HL-60 (cell line): Measurements from ENCODE around the gene XRRA1.

Source experiments
- GABPA ChIP-seq: IDR thresholded peaks from 2 replicates; pipeline ENCODE4 v1.6.1; 2012; ENCODE audit warnings: low read depth
- POLR2AphosphoS5 ChIP-seq: IDR thresholded peaks from 2 replicates; pipeline ENCODE4 v1.6.1; 2012; ENCODE audit warnings: low read depth
- SPI1 ChIP-seq: IDR thresholded peaks from 2 replicates; pipeline ENCODE4 v1.6.1; 2012; ENCODE audit warnings: low read depth, mild to moderate bottlenecking, borderline replicate concordance
- TF ChIP-seq, protein P1 (sequence below): IDR thresholded peaks from one replicate; pipeline ENCODE4 v1.5.1; 2011; ENCODE audit warnings: low read length, control low read depth, inconsistent platforms; ENCODE audit not compliant: insufficient read depth
- TF ChIP-seq, protein P2 (sequence below): IDR thresholded peaks from 2 replicates; pipeline ENCODE4 v1.6.1; 2012; ENCODE audit warnings: low read depth; ENCODE audit not compliant: insufficient replicate concordance

DNA sequence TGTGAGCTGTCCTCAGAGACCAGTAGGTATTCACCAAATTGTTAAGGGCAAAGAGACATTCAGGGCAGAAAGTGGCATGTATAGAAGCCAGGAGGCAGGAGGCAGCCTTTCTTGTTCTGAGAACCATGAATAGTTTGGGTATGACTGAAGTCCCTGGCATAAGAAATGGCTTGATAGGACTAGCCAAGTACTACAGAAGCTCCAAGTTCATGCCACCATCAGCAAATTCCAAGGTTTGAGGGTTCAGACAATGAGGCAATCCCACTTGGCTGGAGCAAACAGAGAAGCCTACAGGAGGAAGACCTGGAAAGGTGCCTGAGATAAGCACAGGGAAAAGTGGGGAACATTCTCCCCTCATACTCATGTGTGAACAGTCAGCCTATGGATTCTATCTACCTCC, 25.8 kb downstream of the XRRA1 start:
- TF ChIP-seq, protein P1, sequence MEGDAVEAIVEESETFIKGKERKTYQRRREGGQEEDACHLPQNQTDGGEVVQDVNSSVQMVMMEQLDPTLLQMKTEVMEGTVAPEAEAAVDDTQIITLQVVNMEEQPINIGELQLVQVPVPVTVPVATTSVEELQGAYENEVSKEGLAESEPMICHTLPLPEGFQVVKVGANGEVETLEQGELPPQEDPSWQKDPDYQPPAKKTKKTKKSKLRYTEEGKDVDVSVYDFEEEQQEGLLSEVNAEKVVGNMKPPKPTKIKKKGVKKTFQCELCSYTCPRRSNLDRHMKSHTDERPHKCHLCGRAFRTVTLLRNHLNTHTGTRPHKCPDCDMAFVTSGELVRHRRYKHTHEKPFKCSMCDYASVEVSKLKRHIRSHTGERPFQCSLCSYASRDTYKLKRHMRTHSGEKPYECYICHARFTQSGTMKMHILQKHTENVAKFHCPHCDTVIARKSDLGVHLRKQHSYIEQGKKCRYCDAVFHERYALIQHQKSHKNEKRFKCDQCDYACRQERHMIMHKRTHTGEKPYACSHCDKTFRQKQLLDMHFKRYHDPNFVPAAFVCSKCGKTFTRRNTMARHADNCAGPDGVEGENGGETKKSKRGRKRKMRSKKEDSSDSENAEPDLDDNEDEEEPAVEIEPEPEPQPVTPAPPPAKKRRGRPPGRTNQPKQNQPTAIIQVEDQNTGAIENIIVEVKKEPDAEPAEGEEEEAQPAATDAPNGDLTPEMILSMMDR: no peak
- no peak for TF ChIP-seq POLR2AphosphoS5
- TF ChIP-seq GABPA: no peak
- no peak for TF ChIP-seq SPI1
- TF ChIP-seq, protein P2, sequence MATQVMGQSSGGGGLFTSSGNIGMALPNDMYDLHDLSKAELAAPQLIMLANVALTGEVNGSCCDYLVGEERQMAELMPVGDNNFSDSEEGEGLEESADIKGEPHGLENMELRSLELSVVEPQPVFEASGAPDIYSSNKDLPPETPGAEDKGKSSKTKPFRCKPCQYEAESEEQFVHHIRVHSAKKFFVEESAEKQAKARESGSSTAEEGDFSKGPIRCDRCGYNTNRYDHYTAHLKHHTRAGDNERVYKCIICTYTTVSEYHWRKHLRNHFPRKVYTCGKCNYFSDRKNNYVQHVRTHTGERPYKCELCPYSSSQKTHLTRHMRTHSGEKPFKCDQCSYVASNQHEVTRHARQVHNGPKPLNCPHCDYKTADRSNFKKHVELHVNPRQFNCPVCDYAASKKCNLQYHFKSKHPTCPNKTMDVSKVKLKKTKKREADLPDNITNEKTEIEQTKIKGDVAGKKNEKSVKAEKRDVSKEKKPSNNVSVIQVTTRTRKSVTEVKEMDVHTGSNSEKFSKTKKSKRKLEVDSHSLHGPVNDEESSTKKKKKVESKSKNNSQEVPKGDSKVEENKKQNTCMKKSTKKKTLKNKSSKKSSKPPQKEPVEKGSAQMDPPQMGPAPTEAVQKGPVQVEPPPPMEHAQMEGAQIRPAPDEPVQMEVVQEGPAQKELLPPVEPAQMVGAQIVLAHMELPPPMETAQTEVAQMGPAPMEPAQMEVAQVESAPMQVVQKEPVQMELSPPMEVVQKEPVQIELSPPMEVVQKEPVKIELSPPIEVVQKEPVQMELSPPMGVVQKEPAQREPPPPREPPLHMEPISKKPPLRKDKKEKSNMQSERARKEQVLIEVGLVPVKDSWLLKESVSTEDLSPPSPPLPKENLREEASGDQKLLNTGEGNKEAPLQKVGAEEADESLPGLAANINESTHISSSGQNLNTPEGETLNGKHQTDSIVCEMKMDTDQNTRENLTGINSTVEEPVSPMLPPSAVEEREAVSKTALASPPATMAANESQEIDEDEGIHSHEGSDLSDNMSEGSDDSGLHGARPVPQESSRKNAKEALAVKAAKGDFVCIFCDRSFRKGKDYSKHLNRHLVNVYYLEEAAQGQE: no peak
